Stimulated activated naive CD8-positive, alpha-beta T cell treated with anti-CD3 and anti-CD28 coated beads, Interleukin-15, amount 100 ng/mL, for 72 hours (primary cell): Measurements from ENCODE around the gene DYTN.

ENCODE experiments used
- ATAC-seq: fragments of 150-1000 bp; cut with Tn5 transposase; 2 replicates; pipeline ENCODE4 v1.10.0; 2021; ENCODE audit warnings: mild to moderate bottlenecking, moderate library complexity
- DNase-seq, 2 donors: peaks; one replicate each; pipeline ENCODE4 v3.0.0; 2021 to 2022
- H3K27ac Mint-ChIP-seq, 2 donors: one replicate each; pipeline ENCODE4 v1.8.0; 2022; ENCODE audit warnings: mild to moderate bottlenecking in 2 of 2, mixed read lengths in 2 of 2, moderate library complexity in 2 of 2
- H3K27me3 Mint-ChIP-seq: one replicate; pipeline ENCODE4 v1.8.0; 2022; ENCODE audit warnings: mixed read lengths
- H3K4me1 Mint-ChIP-seq: one replicate; pipeline ENCODE4 v1.8.0; 2022; ENCODE audit warnings: mild to moderate bottlenecking, mixed read lengths
- H3K4me3 Mint-ChIP-seq, 2 donors: one replicate each; pipeline ENCODE4 v1.8.0; 2022; ENCODE audit warnings: mild to moderate bottlenecking in 2 of 2, mixed read lengths in 2 of 2, moderate library complexity in 1 of 2
- H3K9me3 Mint-ChIP-seq, 2 donors: one replicate each; pipeline ENCODE4 v1.8.0; 2022; ENCODE audit warnings: mixed read lengths in 2 of 2

The DYTN gene

DNA sequence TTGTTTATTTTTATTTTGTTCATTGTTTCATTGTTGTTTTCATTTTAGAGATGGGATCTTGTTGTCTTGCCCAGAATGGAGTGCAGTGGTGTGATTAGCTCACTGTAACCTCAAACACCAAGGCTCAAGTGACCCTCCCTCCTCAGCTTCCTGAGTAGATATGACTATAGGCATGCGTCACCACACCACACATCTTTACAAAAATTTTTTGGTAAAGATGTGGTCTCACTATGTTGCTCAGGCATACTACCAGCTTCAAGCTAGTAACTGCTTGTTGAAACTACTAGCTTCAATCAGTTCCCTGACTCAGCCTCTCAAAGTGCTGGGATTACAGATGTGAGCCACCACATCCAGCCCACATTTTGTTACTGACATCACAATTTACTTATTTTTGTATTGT, 61.1 kb downstream of the DYTN start:
- Mint-ChIP-seq H3K27ac (no peak overlapping the region), H3K4me3 (no peak overlapping the region), H3K9me3 (peaks cover 0 to 11% of the 10 kb centered on the region in 2 donors), H3K27me3 (no peaks in the 10 kb centered on the region), H3K4me1 (no peaks in the 10 kb centered on the region)
- ATAC-seq (peak; percentile 28), DNase-seq (no peak)

DNA sequence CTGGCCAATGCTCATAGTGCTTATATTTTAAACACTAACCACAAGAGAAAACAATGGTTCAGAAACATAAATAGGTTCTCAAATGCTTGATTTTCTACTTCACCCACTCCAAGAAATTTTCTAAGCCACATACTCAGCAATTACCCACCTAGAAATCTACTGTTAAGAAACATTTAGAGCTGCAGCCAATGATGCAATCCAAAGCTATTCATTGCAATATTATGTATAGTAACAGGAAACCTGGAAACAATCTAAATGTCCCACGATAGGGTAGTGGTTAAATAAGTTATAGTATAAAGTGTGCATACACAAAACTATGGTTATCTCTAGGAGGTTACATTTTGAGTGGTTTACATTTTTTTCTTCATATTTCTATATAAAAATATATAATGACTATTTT, 70.2 kb downstream of the DYTN start:
- no peak for DNase-seq
- H3K27ac Mint-ChIP-seq: no peak overlapping the region
- H3K27me3 Mint-ChIP-seq: peaks cover 11% of the 10 kb centered on the region
- ATAC-seq: no peak
- H3K4me1 Mint-ChIP-seq: no peaks in the 10 kb centered on the region
- no peaks in the 10 kb centered on the region for H3K9me3 Mint-ChIP-seq
- H3K4me3 Mint-ChIP-seq: no peak overlapping the region

- no peaks in the 10 kb centered on the region for H3K4me1 Mint-ChIP-seq
- no peak within 1 kb of the TSS for H3K4me3 Mint-ChIP-seq
- DNase-seq: no peak
- H3K27ac Mint-ChIP-seq: no peak within 1 kb of the TSS
- ATAC-seq: no peak
- no peaks in the 10 kb centered on the region for H3K9me3 Mint-ChIP-seq
- H3K27me3 Mint-ChIP-seq: peaks cover 11% of the 10 kb centered on the region
Observed at GRCh38 chr2:206642075-206643025, 75.8 kb downstream of the DYTN start, which contains the start of gene FAM237A. Gene FAM237A, plus strand, starts transcription at chr2:206642487. Its CDS starts 1,750 bp downstream, at chr2:206644237.

- no peak for DNase-seq
- H3K4me3 Mint-ChIP-seq: no peak overlapping the region
- no peak for ATAC-seq
- no peak overlapping the region for H3K27ac Mint-ChIP-seq
- H3K9me3 Mint-ChIP-seq: no peaks in the 10 kb centered on the region
- H3K27me3 Mint-ChIP-seq: peaks cover 11% of the 10 kb centered on the region
- no peaks in the 10 kb centered on the region for H3K4me1 Mint-ChIP-seq
Observed at GRCh38 chr2:206641226-206641625, 77.0 kb downstream of the DYTN start.

- Mint-ChIP-seq H3K27me3 (peaks cover 7% of the 10 kb centered on the region), H3K27ac (no peak overlapping the region), H3K4me3 (no peak overlapping the region), H3K9me3 (no peaks in the 10 kb centered on the region), H3K4me1 (no peaks in the 10 kb centered on the region)
- DNase-seq: no peak
- no peak for ATAC-seq
Observed at GRCh38 chr2:206639636-206640035, 78.6 kb downstream of the DYTN start.

- no peak for ATAC-seq
- DNase-seq: no peak
- no peak overlapping the region for H3K27ac Mint-ChIP-seq
- H3K9me3 Mint-ChIP-seq: no peaks in the 10 kb centered on the region
- H3K27me3 Mint-ChIP-seq: no peaks in the 10 kb centered on the region
- no peaks in the 10 kb centered on the region for H3K4me1 Mint-ChIP-seq
- H3K4me3 Mint-ChIP-seq: no peak overlapping the region
Observed at GRCh38 chr2:206635015-206635414, 83.2 kb downstream of the DYTN start.

DNA sequence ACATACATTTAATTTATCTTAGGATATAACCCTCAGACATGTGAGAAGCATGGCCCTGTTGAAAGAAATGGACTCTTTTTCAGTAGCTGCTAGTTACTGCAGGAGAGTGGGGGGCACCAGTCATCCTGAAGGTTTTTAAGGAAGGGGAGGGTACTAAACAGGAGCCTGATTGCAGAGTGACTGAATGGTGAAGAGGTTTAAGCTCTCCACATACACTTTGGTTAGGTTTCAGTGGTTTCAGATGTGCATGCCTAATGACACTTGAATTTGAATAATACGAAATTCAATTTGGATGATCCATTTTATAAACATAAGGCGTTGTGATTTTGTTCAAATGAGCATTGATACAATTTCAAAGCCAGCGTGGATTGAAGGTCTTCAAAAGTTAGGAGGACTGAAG, 86.9 kb downstream of the DYTN start:
- no peak for ATAC-seq
- no peaks in the 10 kb centered on the region for H3K4me1 Mint-ChIP-seq
- no peak for DNase-seq
- peaks cover 10% of the 10 kb centered on the region for H3K27me3 Mint-ChIP-seq
- H3K9me3 Mint-ChIP-seq: no peaks in the 10 kb centered on the region
- H3K4me3 Mint-ChIP-seq: no peak overlapping the region
- H3K27ac Mint-ChIP-seq: no peak overlapping the region

DNA sequence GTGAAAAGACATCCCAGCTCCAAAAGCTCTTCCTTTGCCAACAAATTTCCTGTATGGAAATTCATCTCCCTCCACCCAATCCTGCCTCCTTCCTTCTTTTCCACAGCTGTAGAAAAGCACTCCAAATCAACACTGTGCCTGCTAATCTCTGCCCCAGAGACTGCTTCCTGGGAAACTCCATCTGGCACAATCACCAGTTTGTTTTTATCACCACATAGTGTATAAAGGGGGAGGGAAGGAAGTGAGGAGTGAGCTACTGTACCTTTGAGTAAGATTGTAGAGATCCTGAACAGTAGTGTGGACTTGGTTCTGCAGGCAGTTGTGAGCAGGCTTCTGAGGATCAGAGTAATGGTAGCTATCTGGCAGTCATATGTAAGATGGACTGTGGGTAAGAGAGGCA, 90.6 kb downstream of the DYTN start:
- peaks cover 11% of the 10 kb centered on the region for H3K27me3 Mint-ChIP-seq
- H3K27ac Mint-ChIP-seq: no peak overlapping the region
- DNase-seq: no peak
- H3K4me3 Mint-ChIP-seq: no peak overlapping the region
- H3K4me1 Mint-ChIP-seq: no peaks in the 10 kb centered on the region
- ATAC-seq: no peak
- no peaks in the 10 kb centered on the region for H3K9me3 Mint-ChIP-seq

DNA sequence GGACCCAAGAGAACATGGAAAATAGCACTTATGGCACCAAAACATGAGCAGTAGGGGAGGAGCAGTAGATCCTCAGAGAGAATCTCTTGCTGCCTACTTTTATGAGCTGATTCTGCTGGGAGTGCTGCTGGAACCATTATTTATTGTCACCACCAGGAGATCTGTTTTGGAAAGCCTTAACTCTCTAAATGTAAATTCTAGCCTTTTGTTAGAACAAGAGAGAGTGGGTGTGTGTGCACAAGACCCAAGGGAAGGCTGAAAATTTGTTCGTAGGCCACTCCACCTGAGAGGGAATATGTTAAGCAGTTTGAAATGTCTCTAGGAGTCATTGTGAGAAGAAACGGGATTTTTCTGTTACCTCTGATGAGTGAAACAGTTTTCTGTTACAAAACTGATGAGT, 92.1 kb downstream of the DYTN start:
- no peak overlapping the region for H3K4me3 Mint-ChIP-seq

GRCh38 chr2:206619011-206619410, 99.2 kb downstream of the DYTN start:
- no peak for DNase-seq
- Mint-ChIP-seq H3K27me3 (peaks cover 5% of the 10 kb centered on the region), H3K4me3 (no peak overlapping the region), H3K9me3 (no peaks in the 10 kb centered on the region), H3K4me1 (no peaks in the 10 kb centered on the region), H3K27ac (no peak overlapping the region)
- no peak for ATAC-seq

More for the DNA sequence above, 92.1 kb downstream of the DYTN start:
- ATAC-seq (no peak), DNase-seq (no peak)
- H3K27me3 Mint-ChIP-seq: peaks cover 11% of the 10 kb centered on the region
- no peaks in the 10 kb centered on the region for H3K4me1 Mint-ChIP-seq
- no peak overlapping the region for H3K27ac Mint-ChIP-seq
- H3K9me3 Mint-ChIP-seq: no peaks in the 10 kb centered on the region

DNA sequence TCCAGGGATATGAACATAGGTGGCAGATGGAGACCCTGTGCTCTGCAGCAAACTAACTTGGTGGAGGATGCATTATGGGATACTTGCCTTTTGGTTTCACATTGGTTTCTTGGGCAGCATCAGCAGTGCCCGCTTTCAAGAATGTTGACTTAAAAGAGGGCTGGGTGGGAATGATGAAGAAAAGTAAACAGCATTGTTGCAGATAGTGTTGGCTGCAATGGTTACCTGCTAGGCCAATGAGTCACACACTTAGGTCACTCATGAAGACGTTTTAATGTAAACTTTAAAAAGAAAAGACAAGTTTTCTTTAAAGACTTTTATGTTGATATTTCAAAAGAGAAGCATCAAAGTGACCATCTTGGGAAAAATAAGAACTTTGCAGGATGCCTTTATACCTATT, 102.0 kb downstream of the DYTN start:
- Mint-ChIP-seq H3K27me3 (peaks cover 5% of the 10 kb centered on the region), H3K4me1 (no peaks in the 10 kb centered on the region), H3K9me3 (no peaks in the 10 kb centered on the region), H3K4me3 (no peak overlapping the region), H3K27ac (no peak overlapping the region)
- DNase-seq (no peak), ATAC-seq (no peak)

GRCh38 chr2:206615417-206616089, 102.6 kb downstream of the DYTN start:
- H3K4me3 Mint-ChIP-seq: no peak overlapping the region
- ATAC-seq (no peak), DNase-seq (no peak)
- H3K27me3 Mint-ChIP-seq: peaks cover 5% of the 10 kb centered on the region
- no peak overlapping the region for H3K27ac Mint-ChIP-seq
- no peaks in the 10 kb centered on the region for H3K4me1 Mint-ChIP-seq
- H3K9me3 Mint-ChIP-seq: no peaks in the 10 kb centered on the region

GRCh38 chr2:206614811-206615210, 103.4 kb downstream of the DYTN start:
- H3K4me3 Mint-ChIP-seq: no peak overlapping the region
- no peaks in the 10 kb centered on the region for H3K9me3 Mint-ChIP-seq
- H3K4me1 Mint-ChIP-seq: peaks cover 2% of the 10 kb centered on the region
- ATAC-seq: no peak
- no peak for DNase-seq
- H3K27me3 Mint-ChIP-seq: peaks cover 5% of the 10 kb centered on the region
- peak overlapping the region in 1 of 2 donors; percentile 59 for H3K27ac Mint-ChIP-seq

DNA sequence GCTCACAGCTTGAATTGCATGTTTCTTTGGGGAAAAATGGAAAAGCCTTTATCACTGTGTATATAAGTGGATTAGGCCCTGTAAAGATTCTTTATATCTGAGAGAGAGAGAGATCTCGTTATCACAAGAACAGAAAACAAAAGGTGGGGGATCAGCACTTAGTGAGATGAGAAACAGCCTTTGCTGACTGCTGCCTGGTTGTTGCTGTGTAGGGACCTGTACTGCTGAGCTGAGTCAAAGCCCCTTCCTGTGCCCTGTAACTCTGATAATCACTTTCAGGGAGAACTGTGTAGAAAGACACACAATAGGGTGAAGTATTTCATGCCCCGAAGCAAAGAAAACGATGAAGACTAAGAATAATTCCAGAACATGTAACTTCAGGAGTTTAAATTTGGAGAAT, 106.5 kb downstream of the DYTN start:
- Mint-ChIP-seq H3K4me1 (peaks cover 9% of the 10 kb centered on the region), H3K9me3 (no peaks in the 10 kb centered on the region), H3K4me3 (no peak overlapping the region), H3K27me3 (peaks cover 5% of the 10 kb centered on the region), H3K27ac (no peak overlapping the region)
- no peak for ATAC-seq
- no peak for DNase-seq

- no peaks in the 10 kb centered on the region for H3K9me3 Mint-ChIP-seq
- ATAC-seq (no peak), DNase-seq (no peak)
- H3K27me3 Mint-ChIP-seq: peaks cover 5% of the 10 kb centered on the region
- no peak overlapping the region for H3K4me3 Mint-ChIP-seq
- H3K4me1 Mint-ChIP-seq: peaks cover 9% of the 10 kb centered on the region
- no peak overlapping the region for H3K27ac Mint-ChIP-seq
Observed at GRCh38 chr2:206611191-206611590, 107.0 kb downstream of the DYTN start.

DNA sequence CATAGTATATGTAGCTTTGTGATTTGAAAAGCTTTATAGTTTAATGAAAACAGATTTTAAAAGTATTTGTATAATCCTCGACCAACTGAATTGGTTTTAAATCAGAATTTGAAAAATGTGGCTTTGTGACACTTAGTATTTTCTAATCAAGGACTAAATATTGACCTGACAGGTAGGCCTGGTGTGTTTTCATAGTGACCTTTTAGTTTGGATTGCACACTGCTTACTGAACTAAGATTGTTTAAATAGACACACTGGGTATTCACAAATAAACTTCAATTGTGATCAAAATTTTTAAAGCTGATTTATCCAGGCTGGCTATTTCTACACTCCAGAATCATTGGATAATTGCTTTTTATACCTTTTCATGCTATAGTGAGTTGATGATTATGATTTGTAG, 107.7 kb downstream of the DYTN start:
- Mint-ChIP-seq H3K4me1 (peaks cover 9% of the 10 kb centered on the region), H3K4me3 (no peak overlapping the region), H3K27me3 (peaks cover 5% of the 10 kb centered on the region), H3K9me3 (no peaks in the 10 kb centered on the region), H3K27ac (no peak overlapping the region)
- ATAC-seq (no peak), DNase-seq (no peak)
